HepG2 (cell line): ENCODE results near the gene MAPK6. TPM values are rescaled to one million over a fixed set of nuclear protein-coding genes. Genes with fewer than 3 reads are reported as not detected.

Source experiments
- ATAC-seq: fragments of 200-7000 bp; cut with Tn5 transposase; 3 replicates; pipeline ENCODE4 v1.9.1; 2020; ENCODE audit warnings: mild to moderate bottlenecking, moderate library complexity
- BruUV-seq: library from RNA; stranded (reverse); fragments of 400-500 nt; replicated peaks from 2 replicates; lab custom pipeline; 2021; lab: Mats Ljungman, UMichigan
- CTCF ChIA-PET: fragments of 300-600 bp; formaldehyde crosslinking; extraction: SDS; loops from one replicate; lab custom pipeline; 2021; ENCODE audit warnings: low total read pairs, inconsistent platforms, low intra/inter-chr PET ratio; lab: Yijun Ruan, JAX
- POLR2A ChIA-PET: fragments of 350-600 bp; sonication (Branson Sonifier 250); formaldehyde crosslinking; loops from one replicate; lab custom pipeline; 2020; ENCODE audit warnings: antibody characterized with exemption, inconsistent platforms; lab: Yijun Ruan, JAX
- DNase-seq: peaks from one replicate; pipeline ENCODE4 v3.0.0-alpha.2; 2015; ENCODE audit warnings: low spot score
- FAIRE-seq: peaks from 3 replicates; lab custom pipeline; 2011; peaks lifted over from hg19 to GRCh38; lab: Jason Lieb, UNC
- H2AFZ ChIP-seq: one replicate; pipeline ENCODE4 v1.6.1; 2011; ENCODE audit warnings: low read length, inconsistent platforms
- H3K27ac ChIP-seq: fragments of 300-600 bp; 3 replicates; pipeline ENCODE4 v1.8.0; 2011; ENCODE audit warnings: mixed run types, mild to moderate bottlenecking, mixed read lengths, low read length, inconsistent platforms; ENCODE audit not compliant: insufficient read depth; ENCODE audit errors: extremely low read length
- H3K27me3 ChIP-seq, 2 experiments: fragments of 200-600 bp in 1 of 2; 2 replicates in 1 of 2; 3 replicates in 1 of 2; pipeline versions ENCODE4 v1.6.0 to v1.8.0; 2011; ENCODE audit warnings: low read length in 2 of 2, mild to moderate bottlenecking in 2 of 2, moderate library complexity in 2 of 2, inconsistent platforms in 1 of 2; ENCODE audit not compliant: insufficient read depth in 2 of 2, control insufficient read depth in 1 of 2
- H3K36me3 ChIP-seq, 2 experiments: fragments of 200-600 bp in 1 of 2; replicated peaks in 1 of 2; 2 replicates in 1 of 2; 3 replicates in 1 of 2; pipeline versions ENCODE4 v1.5.1 to v1.8.0; 2011; ENCODE audit warnings: low read length in 2 of 2, inconsistent platforms in 1 of 2; ENCODE audit not compliant: insufficient read depth in 2 of 2, control insufficient read depth in 1 of 2
- H3K4me1 ChIP-seq: 2 replicates; pipeline ENCODE4 v1.5.1; 2012; ENCODE audit warnings: low read length, inconsistent platforms; ENCODE audit not compliant: insufficient read depth
- H3K4me2 ChIP-seq: 2 replicates; pipeline ENCODE4 v1.6.0; 2011; ENCODE audit warnings: low read depth, low read length, inconsistent platforms
- H3K4me3 ChIP-seq, 3 experiments: fragments of 200-600 bp in 1 of 3; sonication (generic), shearing (Covaris generic) in 1 of 3; replicated peaks in 1 of 3; 2 replicates each; pipeline ENCODE4 v1.5.1; 2011 to 2016; ENCODE audit warnings: low read length in 3 of 3, inconsistent platforms in 2 of 3, low read depth in 2 of 3, mild to moderate bottlenecking in 2 of 3, control low read depth in 1 of 3, mixed read lengths in 1 of 3; ENCODE audit not compliant: insufficient read depth in 1 of 3
- H3K79me2 ChIP-seq: one replicate; pipeline ENCODE4 v1.6.1; 2011; ENCODE audit warnings: low read length, inconsistent platforms; ENCODE audit not compliant: insufficient read depth
- H3K9ac ChIP-seq: 2 replicates; pipeline ENCODE4 v1.6.0; 2011; ENCODE audit warnings: mild to moderate bottlenecking, low read depth, low read length, inconsistent platforms; ENCODE audit not compliant: insufficient read depth
- H3K9me3 ChIP-seq: 2 replicates; pipeline ENCODE4 v1.5.1; 2012; ENCODE audit warnings: mild to moderate bottlenecking, low read length
- H4K20me1 ChIP-seq: 2 replicates; pipeline ENCODE4 v1.6.0; 2011; ENCODE audit warnings: inconsistent platforms, mild to moderate bottlenecking, low read length, moderate library complexity; ENCODE audit not compliant: insufficient read depth
- ARID2 ChIP-seq: sonication (generic); formaldehyde crosslinking; IDR thresholded peaks from 2 replicates; pipeline ENCODE4 v1.8.1; 2022; ENCODE audit warnings: mild to moderate bottlenecking, missing genetic modification reagents, borderline replicate concordance
- BRCA1 ChIP-seq: sonication (generic); formaldehyde crosslinking; IDR thresholded peaks from 2 replicates; pipeline ENCODE4 v1.4.0; 2020; ENCODE audit warnings: missing genetic modification reagents
- FOXK2 ChIP-seq: fragments of 450-650 bp; IDR thresholded peaks from 2 replicates; pipeline ENCODE4 v1.6.1; 2016
- MBNL3 ChIP-seq: fragments of 250-450 bp; sonication (Bioruptor Pico); conservative IDR thresholded peaks from 2 replicates; pipeline ENCODE4 v1.8.0; 2022; ENCODE audit warnings: mild to moderate bottlenecking, inconsistent platforms
- NFE2L2 ChIP-seq: fragments of 150-350 bp; IDR thresholded peaks from 2 replicates; pipeline ENCODE4 v1.6.1; 2014; ENCODE audit warnings: low read length
- NPAS2 ChIP-seq: sonication (generic); formaldehyde crosslinking; IDR thresholded peaks from 2 replicates; pipeline ENCODE4 v1.8.0; 2022; ENCODE audit warnings: mild to moderate bottlenecking, missing genetic modification reagents, borderline replicate concordance
- ZC3H13 ChIP-seq: sonication (generic); formaldehyde crosslinking; IDR thresholded peaks from 2 replicates; pipeline ENCODE4 v1.8.1; 2023; ENCODE audit warnings: mild to moderate bottlenecking, missing genetic modification reagents, moderate library complexity
- WGBS: methylation state at CpG from one replicate; pipeline ENCODE4 v1.1.6; 2017; ENCODE audit warnings: low lambda C conversion rate; 5-methylcytosine and 5-hydroxymethylcytosine counted together
- in situ Hi-C: cut with HindIII; loops from 2 replicates; pipeline ENCODE4 v1.10.0; 2017; ENCODE audit warnings: low pct_unique_long_range_greater_than_20kb; ENCODE audit not compliant: extremely low pct_ligation_motif_present
- intact Hi-C: fragments of 100-400 bp; cut with micrococcal nuclease; formaldehyde crosslinking; loops from one replicate; pipeline ENCODE4 v1.10.0; 2022; ENCODE audit not compliant: unreplicated experiment
- polyA plus RNA-seq, 8 experiments: library from polyadenylated mRNA; depleted of rRNA in 3 of 8; stranded (reverse) in 7 of 8; unstranded in 1 of 8; fragments of >200 nt; fragmentation: Illumina TruSeq in 4 of 8; extraction: Trizol in 4 of 8; gene quantifications; 2 replicates each; pipeline versions ENCODE4 v1.2.1 to v1.2.3, GENCODE V29; 2011 to 2016; ENCODE audit warnings: low read depth in 4 of 8, missing spikeins in 1 of 8, mixed read lengths in 1 of 8; ENCODE audit not compliant: insufficient read depth in 1 of 8
- total RNA-seq, 5 experiments: library from RNA; depleted of rRNA; stranded (reverse); fragments of >200 nt; fragmentation: Illumina TruSeq; extraction: Trizol; gene quantifications; 2 replicates each; pipeline ENCODE4 v1.2.3, GENCODE V29; 2016; ENCODE audit warnings: low read depth in 1 of 5
- TF ChIP-seq, protein P1 (sequence below): sonication (generic); formaldehyde crosslinking; IDR thresholded peaks from 2 replicates; pipeline ENCODE4 v1.8.0; 2022; ENCODE audit warnings: missing genetic modification reagents, low read depth, mild to moderate bottlenecking, borderline replicate concordance
- TF ChIP-seq, protein P2 (sequence below): sonication (generic); formaldehyde crosslinking; IDR thresholded peaks from 2 replicates; pipeline ENCODE4 v1.5.1; 2020; ENCODE audit warnings: mild to moderate bottlenecking, missing genetic modification reagents
- TF ChIP-seq, protein P3 (sequence below): sonication (generic); formaldehyde crosslinking; IDR thresholded peaks from 2 replicates; pipeline ENCODE4 v1.5.1; 2020; ENCODE audit warnings: mild to moderate bottlenecking, missing genetic modification reagents, borderline replicate concordance
- TF ChIP-seq, protein P4 (sequence below): IDR thresholded peaks from 2 replicates; pipeline ENCODE4 v1.6.1; 2018; ENCODE audit warnings: missing genetic modification reagents, mild to moderate bottlenecking, missing compliant biosample characterization

The MAPK6 gene
- total and polyA plus RNA-seq, 2 of the 13 experiments (the other 11 are each of a cell fraction or from before 2014, with no cell fraction given), result 89.5 to 99.7 TPM

DNA sequence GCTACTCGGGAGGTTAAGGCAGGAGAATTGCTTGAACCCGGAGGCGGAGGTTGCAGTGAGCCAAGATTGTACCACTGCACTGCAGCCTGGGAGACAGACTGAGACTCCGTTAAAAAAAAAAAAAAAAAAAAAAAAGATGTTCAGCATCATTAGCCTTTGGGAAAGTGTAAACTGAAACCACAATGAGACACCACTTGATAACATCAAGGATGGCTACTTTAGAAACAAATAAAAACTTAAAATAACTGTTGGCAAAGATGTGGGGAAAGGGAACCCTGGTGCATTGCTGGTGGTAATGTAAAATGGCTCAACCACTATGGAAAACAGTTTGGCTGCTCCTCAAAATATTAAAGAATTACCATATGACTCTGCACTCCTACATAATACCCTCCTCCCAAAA, 49.3 kb upstream of the MAPK6 start (continued):
- TF ChIP-seq, protein P1, sequence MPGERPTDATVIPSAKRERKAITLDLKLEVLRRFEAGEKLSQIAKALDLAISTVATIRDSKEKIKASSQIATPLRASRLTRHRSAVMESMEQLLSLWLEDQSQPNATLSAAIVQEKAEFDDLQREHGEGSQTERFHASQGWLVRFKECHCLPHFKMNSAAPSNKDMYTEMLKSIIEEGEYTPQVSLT (CRISPR knock-in tag), result no peak
- TF ChIP-seq MBNL3 (CRISPR knock-in tag) (no peak), BRCA1 (CRISPR knock-in tag) (no peak)

DNA sequence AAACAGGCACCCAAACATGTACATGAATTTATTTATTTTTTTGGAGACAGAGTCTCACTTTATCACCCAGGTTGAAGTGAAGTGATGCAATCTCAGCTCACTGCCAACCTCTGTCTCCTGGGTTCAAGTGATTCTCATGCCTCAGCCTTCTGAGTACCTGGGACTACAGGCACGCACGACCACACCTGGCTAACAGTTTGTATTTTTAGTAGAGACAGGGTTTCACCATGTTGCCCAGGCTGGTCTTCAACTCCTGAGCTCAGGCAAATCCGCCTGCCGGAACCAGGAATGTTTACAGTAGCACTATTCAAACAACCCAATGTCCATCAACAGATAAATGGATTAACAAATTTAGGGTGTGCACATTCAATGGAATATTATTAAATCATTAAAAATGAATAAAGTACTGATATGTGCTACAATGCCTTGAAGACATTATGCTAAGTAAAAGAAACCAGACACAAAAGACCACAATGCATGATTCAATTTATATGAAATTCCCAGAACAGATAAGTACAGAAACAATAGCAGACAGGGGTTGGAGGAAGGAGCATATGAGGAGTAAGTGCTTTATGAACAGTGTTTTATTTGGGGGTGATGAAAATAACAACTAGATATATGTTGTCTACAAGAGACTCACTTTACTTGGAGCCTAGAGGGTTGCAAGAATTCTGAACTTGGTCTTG, 48.7 kb upstream of the MAPK6 start:
- peaks cover 14% of the 10 kb centered on the region for H4K20me1 ChIP-seq
- H3K27ac ChIP-seq, result peak overlapping the region; percentile 79
- ATAC-seq (peak; percentile 75), DNase-seq (peak; percentile 78), FAIRE-seq (no peak)
- H3K4me2 ChIP-seq, result peak overlapping the region; percentile 81
- H3K9ac ChIP-seq, result peak overlapping the region; percentile 84
- ChIA-PET CTCF (no interaction called here), POLR2A (interaction anchor here (0.8 to 3.8 kb wide), 12 partner anchors 9 to 209 kb away, joined by 3 to 48 read pairs (median 6); no protein-coding TSS in a partner anchor)
- H3K36me3 ChIP-seq, result peaks cover 3 to 14% of the 10 kb centered on the region in 2 experiments
- no peaks in the 10 kb centered on the region; the same call in 1 of the 2 replicates for H3K9me3 ChIP-seq
- no TSS peak for BruUV-seq
- H3K79me2 ChIP-seq, result peaks cover 69% of the 10 kb centered on the region
- intact Hi-C loops, result loop anchor here (2.0 kb wide), 1 partner anchor 683 kb away; no protein-coding TSS in a partner anchor
- H2AFZ ChIP-seq, result no peak overlapping the region
- H3K4me3 ChIP-seq, result peak overlapping the region; percentile 70 to 100 (median 97)
- H3K4me1 ChIP-seq, result peaks cover 51% of the 10 kb centered on the region
- 3% methylated on average over 4 of the region's 4 CpGs for WGBS
- H3K27me3 ChIP-seq, result no peaks in the 10 kb centered on the region; a peak in 1 of 5 replicates
- in situ Hi-C loops, result no loop called here
- TF ChIP-seq ARID2 (no peak), NPAS2 (CRISPR knock-in tag) (no peak), NFE2L2 (no peak), ZC3H13 (CRISPR knock-in tag) (no peak), FOXK2 (0 out of 2 replicates have a peak, but pooled peaks have one; percentile 22)
- TF ChIP-seq, protein P2, sequence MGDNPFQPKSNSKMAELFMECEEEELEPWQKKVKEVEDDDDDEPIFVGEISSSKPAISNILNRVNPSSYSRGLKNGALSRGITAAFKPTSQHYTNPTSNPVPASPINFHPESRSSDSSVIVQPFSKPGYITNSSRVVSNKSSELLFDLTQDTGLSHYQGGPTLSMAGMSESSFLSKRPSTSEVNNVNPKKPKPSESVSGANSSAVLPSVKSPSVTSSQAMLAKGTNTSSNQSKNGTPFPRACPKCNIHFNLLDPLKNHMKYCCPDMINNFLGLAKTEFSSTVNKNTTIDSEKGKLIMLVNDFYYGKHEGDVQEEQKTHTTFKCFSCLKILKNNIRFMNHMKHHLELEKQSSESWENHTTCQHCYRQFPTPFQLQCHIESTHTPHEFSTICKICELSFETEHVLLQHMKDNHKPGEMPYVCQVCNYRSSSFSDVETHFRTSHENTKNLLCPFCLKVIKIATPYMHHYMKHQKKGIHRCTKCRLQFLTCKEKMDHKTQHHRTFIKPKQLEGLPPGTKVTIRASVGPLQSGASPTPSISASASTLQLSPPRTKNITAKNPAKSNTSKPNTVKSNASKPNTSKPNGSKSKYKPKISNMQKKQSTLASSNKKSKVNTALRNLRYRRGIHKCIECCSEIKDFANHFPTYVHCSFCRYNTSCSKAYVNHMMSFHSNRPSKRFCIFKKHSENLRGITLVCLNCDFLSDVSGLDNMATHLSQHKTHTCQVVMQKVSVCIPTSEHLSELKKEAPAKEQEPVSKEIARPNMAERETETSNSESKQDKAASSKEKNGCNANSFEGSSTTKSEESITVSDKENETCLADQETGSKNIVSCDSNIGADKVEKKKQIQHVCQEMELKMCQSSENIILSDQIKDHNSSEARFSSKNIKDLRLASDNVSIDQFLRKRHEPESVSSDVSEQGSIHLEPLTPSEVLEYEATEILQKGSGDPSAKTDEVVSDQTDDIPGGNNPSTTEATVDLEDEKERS (CRISPR knock-in tag), result 0 out of 2 replicates have a peak, but pooled peaks have one; percentile 47
- TF ChIP-seq, protein P3, sequence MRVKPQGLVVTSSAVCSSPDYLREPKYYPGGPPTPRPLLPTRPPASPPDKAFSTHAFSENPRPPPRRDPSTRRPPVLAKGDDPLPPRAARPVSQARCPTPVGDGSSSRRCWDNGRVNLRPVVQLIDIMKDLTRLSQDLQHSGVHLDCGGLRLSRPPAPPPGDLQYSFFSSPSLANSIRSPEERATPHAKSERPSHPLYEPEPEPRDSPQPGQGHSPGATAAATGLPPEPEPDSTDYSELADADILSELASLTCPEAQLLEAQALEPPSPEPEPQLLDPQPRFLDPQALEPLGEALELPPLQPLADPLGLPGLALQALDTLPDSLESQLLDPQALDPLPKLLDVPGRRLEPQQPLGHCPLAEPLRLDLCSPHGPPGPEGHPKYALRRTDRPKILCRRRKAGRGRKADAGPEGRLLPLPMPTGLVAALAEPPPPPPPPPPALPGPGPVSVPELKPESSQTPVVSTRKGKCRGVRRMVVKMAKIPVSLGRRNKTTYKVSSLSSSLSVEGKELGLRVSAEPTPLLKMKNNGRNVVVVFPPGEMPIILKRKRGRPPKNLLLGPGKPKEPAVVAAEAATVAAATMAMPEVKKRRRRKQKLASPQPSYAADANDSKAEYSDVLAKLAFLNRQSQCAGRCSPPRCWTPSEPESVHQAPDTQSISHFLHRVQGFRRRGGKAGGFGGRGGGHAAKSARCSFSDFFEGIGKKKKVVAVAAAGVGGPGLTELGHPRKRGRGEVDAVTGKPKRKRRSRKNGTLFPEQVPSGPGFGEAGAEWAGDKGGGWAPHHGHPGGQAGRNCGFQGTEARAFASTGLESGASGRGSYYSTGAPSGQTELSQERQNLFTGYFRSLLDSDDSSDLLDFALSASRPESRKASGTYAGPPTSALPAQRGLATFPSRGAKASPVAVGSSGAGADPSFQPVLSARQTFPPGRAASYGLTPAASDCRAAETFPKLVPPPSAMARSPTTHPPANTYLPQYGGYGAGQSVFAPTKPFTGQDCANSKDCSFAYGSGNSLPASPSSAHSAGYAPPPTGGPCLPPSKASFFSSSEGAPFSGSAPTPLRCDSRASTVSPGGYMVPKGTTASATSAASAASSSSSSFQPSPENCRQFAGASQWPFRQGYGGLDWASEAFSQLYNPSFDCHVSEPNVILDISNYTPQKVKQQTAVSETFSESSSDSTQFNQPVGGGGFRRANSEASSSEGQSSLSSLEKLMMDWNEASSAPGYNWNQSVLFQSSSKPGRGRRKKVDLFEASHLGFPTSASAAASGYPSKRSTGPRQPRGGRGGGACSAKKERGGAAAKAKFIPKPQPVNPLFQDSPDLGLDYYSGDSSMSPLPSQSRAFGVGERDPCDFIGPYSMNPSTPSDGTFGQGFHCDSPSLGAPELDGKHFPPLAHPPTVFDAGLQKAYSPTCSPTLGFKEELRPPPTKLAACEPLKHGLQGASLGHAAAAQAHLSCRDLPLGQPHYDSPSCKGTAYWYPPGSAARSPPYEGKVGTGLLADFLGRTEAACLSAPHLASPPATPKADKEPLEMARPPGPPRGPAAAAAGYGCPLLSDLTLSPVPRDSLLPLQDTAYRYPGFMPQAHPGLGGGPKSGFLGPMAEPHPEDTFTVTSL (CRISPR knock-in tag), result peak; percentile 75; the same call in 1 of the 2 replicates
- TF ChIP-seq, protein P4, sequence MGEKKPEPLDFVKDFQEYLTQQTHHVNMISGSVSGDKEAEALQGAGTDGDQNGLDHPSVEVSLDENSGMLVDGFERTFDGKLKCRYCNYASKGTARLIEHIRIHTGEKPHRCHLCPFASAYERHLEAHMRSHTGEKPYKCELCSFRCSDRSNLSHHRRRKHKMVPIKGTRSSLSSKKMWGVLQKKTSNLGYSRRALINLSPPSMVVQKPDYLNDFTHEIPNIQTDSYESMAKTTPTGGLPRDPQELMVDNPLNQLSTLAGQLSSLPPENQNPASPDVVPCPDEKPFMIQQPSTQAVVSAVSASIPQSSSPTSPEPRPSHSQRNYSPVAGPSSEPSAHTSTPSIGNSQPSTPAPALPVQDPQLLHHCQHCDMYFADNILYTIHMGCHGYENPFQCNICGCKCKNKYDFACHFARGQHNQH (CRISPR knock-in tag), result peak; percentile 83; the same call in 1 of the 2 replicates
